ENCODE results near the gene WBP1L. TPM values are rescaled to one million over a fixed set of nuclear protein-coding genes. Genes with fewer than 3 reads are reported as not detected.
"Not testable (repeated sequence)": the region's sequence is repeated elsewhere in the genome, so short reads cannot be mapped to it uniquely, and the experiment has no call there.

Gene WBP1L
- 10 to 100 TPM; 11.8 to 12.0 TPM for total RNA-seq

DNA sequence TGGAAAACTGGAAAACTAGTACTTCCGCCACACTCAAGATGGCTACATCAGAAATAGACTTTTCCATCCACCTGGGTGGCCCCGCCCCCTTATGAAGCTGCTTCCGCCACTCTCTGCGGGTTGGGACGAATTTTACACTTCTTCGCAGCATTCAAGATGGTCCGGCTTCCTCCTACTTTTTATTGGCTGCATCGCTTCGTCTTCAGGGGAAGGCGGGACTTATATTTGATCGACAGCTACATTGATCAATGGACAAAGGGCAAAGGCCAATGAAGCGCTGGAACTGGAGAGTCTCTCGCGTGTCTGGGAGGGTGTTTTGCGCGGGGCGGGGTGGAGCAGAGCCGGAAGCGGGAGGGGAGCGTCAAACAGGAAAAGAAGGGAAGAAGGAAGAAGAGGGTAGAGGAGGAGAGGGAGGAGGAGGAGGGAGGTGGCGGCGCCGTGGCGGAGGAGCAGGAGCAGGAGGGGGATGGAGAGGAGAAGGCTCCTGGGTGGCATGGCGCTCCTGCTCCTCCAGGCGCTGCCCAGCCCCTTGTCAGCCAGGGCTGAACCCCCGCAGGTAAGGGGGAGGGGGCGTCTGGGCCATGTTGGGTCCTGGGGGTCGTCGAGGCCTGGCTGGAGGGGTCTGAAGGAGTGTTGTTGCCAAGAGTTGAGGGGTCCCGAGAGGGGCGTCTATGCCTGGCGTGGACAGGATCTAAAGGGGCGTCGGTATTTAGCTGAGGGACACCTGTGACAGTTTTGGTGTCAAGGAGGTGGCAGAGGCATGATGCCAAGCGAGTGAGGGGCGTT is at the start of gene WBP1L:
WBP1L (plus strand) TSS at position 361 of the 786 bp plus-strand sequence; CDS start at position 467, 106 bp downstream.
- H3K27me3 Mint-ChIP-seq: no peaks in the 10 kb centered on the region
- DNase-seq: peak; percentile 91
- H3K9me3 Mint-ChIP-seq: peaks cover 5% of the 10 kb centered on the region
- H3K4me3 Mint-ChIP-seq: peak within 1 kb of the TSS; percentile 96
- peaks cover 30% of the 10 kb centered on the region for H3K4me1 Mint-ChIP-seq
- H3K27ac Mint-ChIP-seq: peak within 1 kb of the TSS; percentile 90
- peaks cover 12% of the 10 kb centered on the region for H3K36me3 Mint-ChIP-seq

DNA sequence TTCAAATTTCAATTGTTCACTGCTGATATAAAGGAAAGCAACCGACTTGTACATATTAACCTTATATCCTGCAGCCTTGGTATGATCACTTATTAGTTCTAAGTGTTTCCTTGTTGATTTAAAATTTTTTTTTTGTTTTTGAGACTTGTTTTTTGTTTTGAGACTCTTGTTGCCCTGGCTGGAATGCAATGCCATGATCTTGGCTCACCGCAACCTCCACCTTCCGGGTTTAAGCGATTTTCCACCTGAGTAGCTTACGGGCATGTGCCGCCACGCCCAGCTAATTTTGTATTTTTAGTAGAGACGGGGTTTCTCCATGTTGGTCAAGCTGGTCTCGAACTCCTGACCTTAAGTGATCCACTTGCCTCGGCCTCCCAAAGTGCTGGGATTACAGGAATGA is 48.3 kb upstream of the WBP1L start:
- H3K4me3 Mint-ChIP-seq, H3K9me3 Mint-ChIP-seq, DNase-seq, H3K27ac Mint-ChIP-seq, H3K4me1 Mint-ChIP-seq, H3K27me3 Mint-ChIP-seq: not testable (repeated sequence)
- peaks cover 12% of the 10 kb centered on the region for H3K36me3 Mint-ChIP-seq

DNA sequence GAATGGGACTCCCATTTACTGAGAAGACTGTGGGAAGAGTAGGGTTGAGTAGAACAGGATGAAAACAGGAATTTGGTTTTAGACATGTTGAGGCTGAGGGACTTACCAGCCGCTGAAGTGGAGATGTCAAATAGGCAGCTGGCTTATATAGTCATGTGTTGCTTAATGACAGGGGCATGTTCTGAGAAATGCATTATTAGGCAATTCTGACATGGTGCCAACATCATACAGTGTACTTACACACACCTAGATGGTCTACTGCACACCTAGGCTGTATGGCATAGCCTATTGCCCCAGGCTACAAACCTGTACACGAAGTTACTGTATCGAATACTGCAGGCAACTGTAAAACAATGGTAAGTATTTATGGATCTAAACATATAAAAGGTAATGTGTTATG is 47.0 kb upstream of the WBP1L start:
- no peak for DNase-seq
- H3K9me3 Mint-ChIP-seq: no peaks in the 10 kb centered on the region
- no peaks in the 10 kb centered on the region for H3K27me3 Mint-ChIP-seq
- peaks cover 4% of the 10 kb centered on the region for H3K4me1 Mint-ChIP-seq
- H3K27ac Mint-ChIP-seq: no peak overlapping the region
- H3K4me3 Mint-ChIP-seq: no peak overlapping the region
- peaks cover 12% of the 10 kb centered on the region for H3K36me3 Mint-ChIP-seq

DNA sequence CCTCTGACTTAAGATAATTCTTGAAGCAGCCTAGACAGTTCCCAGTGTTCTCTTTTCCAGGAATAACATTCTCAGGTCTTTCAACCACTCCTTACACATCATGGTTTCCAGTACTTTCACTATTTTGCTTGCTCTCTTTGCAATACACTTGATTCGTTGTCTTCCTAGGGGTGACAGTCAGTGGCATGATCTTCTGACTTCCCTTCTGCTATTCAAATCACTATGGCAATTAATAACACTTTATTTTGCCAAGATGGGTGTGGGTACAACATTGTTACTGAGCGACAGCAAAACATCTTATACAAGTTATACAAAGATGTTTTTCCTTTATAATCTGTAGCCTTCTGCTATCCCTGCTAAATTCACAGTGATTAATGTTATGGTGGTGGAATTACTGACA is 44.9 kb upstream of the WBP1L start:
- Mint-ChIP-seq H3K4me3 (no peak overlapping the region), H3K36me3 (peaks cover 12% of the 10 kb centered on the region), H3K27me3 (no peaks in the 10 kb centered on the region), H3K27ac (no peak overlapping the region), H3K9me3 (no peaks in the 10 kb centered on the region), H3K4me1 (peaks cover 10% of the 10 kb centered on the region)
- DNase-seq: no peak

DNA sequence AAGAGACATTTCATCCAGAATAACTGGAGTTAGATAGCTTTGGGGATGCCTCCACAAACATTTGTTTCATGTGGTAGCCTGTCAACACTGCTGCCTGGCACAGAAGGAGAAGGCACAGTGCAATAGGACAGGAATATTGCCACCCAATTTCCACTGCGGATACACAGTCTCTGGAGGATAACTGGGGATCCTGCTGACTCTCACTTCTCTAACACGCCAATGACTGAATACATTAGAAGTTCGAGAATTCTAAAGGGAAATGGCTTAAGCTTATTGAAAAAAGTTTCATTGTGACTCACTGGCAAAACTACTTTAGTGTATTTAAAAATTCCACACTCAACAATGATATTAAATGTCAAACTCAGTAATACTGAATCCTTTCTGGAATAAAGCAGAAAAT is 42.5 kb upstream of the WBP1L start:
- Mint-ChIP-seq H3K36me3 (peaks cover 16% of the 10 kb centered on the region), H3K9me3 (no peaks in the 10 kb centered on the region), H3K4me1 (peaks cover 22% of the 10 kb centered on the region), H3K27me3 (no peaks in the 10 kb centered on the region), H3K4me3 (no peak overlapping the region), H3K27ac (no peak overlapping the region)
- DNase-seq: no peak

DNA sequence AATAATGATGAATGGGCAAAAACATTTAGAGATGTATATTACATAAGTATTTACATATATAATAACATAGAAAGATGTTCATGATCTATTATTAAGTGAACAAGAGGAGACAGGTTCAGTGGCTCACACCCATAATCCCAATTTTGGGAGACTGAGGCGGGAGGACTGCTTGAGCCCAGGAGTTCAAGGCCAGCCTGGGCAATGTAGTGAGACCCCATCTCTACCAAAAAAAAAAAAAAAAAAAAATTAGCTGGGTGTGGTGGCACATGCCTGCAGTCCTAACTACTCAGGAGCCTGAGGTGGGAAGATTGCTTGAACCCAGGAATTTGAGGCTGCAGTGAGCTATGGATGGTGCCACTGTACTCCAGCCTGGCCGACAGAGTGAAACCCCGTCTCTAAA is 42.0 kb upstream of the WBP1L start:
- H3K4me3 Mint-ChIP-seq: no peak overlapping the region
- no peaks in the 10 kb centered on the region for H3K27me3 Mint-ChIP-seq
- DNase-seq: no peak
- peaks cover 24% of the 10 kb centered on the region for H3K4me1 Mint-ChIP-seq
- no peaks in the 10 kb centered on the region for H3K9me3 Mint-ChIP-seq
- H3K36me3 Mint-ChIP-seq: peaks cover 13% of the 10 kb centered on the region
- H3K27ac Mint-ChIP-seq: no peak overlapping the region

DNA sequence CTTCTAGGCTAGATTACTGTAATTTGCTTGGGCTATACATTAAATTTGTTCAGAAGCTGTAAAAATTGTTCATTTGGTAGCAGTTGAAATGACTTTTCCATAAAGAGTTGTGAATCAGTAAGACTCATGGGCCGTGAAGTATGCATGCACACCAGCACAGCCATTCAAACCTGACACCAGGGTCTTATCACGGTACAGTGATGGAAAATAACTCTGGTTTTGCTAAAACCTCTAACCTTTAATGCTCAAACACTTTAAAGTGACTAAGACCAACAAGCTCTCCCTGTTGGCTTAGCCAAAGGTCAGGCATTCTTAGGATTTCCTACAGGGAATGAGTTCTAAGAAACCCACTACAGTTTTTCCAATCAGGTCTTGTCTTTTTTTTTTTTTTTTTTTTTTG is 41.0 kb upstream of the WBP1L start:
- DNase-seq: no peak
- Mint-ChIP-seq H3K27ac (no peak overlapping the region), H3K4me1 (peaks cover 24% of the 10 kb centered on the region), H3K36me3 (peaks cover 8% of the 10 kb centered on the region), H3K4me3 (no peak overlapping the region), H3K9me3 (no peaks in the 10 kb centered on the region), H3K27me3 (no peaks in the 10 kb centered on the region)

DNA sequence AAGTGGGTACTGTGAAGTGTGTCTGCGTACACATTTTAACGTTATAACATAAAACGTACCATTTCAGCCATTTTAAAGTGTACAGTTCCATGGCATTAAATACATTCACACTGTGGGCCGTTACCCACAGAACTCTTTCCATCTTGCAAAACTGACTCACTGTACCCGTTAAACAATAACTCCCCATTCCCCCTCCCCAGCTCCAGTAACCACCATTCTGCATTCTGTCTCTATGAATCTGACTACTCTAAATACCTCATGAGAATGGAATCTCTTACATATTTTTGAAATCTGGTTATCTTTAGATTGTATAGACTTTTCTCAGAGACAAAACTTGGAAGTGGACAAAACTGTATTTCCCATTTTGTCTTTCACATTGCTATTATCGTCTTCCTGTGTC is 38.8 kb upstream of the WBP1L start:
- H3K27ac Mint-ChIP-seq: peak overlapping the region; percentile 76
- DNase-seq: no peak
- H3K4me3 Mint-ChIP-seq: no peak overlapping the region
- no peaks in the 10 kb centered on the region for H3K27me3 Mint-ChIP-seq
- H3K4me1 Mint-ChIP-seq: peaks cover 24% of the 10 kb centered on the region
- H3K9me3 Mint-ChIP-seq: no peaks in the 10 kb centered on the region
- H3K36me3 Mint-ChIP-seq: peaks cover 6% of the 10 kb centered on the region

DNA sequence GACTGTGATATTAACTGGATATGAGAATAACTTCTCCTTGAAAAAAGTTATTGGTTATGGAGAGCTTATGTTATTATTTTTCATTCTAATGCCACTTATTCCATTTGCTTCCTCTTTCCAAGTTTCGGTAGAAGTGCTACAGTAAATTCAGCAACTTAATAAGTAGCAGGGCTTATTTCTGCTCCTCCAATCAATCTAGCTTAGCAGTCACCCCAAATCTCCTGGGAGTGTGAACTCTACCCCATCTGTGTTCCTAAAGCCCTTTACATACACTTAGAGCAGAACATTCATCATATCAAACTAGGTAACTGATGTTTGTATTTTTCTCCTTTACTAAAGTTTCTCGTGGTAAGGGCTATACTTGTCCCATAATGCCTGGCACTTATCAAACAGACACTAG is 38.2 kb upstream of the WBP1L start:
- H3K36me3 Mint-ChIP-seq: peaks cover 6% of the 10 kb centered on the region
- H3K4me3 Mint-ChIP-seq: no peak overlapping the region
- no peak overlapping the region for H3K27ac Mint-ChIP-seq
- H3K4me1 Mint-ChIP-seq: peaks cover 27% of the 10 kb centered on the region
- no peaks in the 10 kb centered on the region for H3K9me3 Mint-ChIP-seq
- DNase-seq: no peak
- no peaks in the 10 kb centered on the region for H3K27me3 Mint-ChIP-seq

DNA sequence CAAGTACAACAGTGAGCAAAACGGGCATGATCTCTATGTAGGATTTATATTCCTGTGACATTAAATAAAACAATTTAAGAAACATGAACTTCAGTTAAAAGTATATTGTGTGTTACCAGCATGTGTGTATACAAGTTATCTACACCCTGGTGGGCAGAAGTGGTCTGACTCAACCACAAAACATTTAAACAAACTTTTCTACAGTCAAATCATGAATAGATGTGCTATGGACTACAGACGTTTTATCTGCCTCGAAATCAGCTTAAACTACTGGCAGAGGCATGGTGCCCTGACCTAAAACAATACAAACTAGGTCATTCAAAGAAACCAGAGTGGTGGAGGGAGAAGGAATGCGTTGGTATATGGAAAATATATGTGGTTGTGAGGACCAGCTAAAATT is 33.1 kb upstream of the WBP1L start:
- DNase-seq: no peak
- Mint-ChIP-seq H3K27me3 (no peaks in the 10 kb centered on the region), H3K4me1 (peaks cover 29% of the 10 kb centered on the region), H3K36me3 (peaks cover 6% of the 10 kb centered on the region), H3K9me3 (no peaks in the 10 kb centered on the region), H3K27ac (no peak overlapping the region), H3K4me3 (no peak overlapping the region)

DNA sequence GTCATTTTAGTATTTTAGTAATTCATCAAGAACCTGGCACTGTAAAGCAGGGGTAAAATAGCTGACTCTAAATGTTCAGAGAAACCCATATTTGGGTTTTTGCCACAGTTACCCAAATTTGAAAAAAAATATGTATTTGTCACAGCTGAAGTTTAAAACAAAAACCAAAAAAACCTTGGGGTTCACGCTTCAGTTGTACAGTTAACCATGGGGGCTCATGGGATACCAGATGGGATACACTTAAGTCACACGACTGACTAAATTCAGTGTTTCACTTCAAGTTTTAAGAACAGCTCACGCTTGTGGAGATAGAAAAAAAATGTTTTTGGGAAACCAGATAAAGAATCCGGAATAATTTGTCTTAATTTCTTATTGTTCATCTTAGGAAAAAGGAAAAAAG is 31.7 kb upstream of the WBP1L start:
- Mint-ChIP-seq H3K27me3 (no peaks in the 10 kb centered on the region), H3K9me3 (no peaks in the 10 kb centered on the region), H3K36me3 (peaks cover 12% of the 10 kb centered on the region), H3K4me3 (no peak overlapping the region), H3K4me1 (peaks cover 38% of the 10 kb centered on the region), H3K27ac (no peak overlapping the region)
- no peak for DNase-seq

DNA sequence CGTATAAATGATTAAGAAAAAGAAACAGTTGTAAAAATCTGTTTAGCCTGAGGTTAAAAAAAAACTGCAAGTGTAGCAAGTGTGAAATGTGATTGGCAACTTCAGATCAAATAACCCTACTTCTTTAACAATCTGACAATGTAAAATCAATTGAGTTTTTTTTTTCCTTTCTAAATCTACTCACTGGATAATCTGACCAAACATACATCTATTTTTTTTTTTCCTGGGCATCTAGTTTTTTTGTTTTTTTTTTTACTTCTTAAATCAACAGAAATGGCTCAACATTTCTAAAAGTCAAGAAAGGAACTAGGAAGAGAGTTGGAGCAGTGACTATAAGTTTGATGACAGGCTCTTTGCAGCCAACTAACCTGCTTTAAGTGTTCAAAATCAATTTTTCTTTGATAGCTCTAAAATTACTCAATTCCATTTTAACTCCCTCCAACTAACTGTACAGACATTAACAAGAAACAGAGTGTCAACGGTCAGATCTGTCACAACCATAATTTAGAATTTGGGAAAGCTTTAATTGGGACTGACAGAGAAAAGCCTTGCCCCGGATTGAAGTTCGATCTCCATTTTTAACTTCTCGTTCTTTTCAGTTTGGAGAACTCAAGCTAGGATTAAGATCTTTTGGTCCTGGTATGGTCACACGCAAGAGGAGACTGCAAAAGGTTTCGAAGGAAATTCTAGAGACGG is 30.8 kb upstream of the WBP1L start:
- H3K27me3 Mint-ChIP-seq: no peaks in the 10 kb centered on the region
- H3K4me1 Mint-ChIP-seq: peaks cover 46% of the 10 kb centered on the region
- no peak for DNase-seq
- H3K4me3 Mint-ChIP-seq: peak overlapping the region; percentile 90
- peak overlapping the region; percentile 80 for H3K27ac Mint-ChIP-seq
- H3K9me3 Mint-ChIP-seq: no peaks in the 10 kb centered on the region
- H3K36me3 Mint-ChIP-seq: peaks cover 21% of the 10 kb centered on the region

DNA sequence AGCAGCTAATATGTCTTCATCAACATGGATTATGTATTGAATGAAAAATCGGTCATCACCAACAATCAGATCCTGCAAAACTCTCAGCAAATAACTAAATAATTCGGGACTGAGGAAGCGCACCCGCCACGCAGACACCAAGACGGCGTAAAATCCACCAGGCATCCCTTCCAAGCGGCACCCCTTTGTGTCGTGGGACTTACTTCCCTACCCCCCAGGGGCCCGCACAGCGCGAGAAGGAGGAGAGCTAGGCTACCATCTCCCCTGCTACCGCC is 30.3 kb upstream of the WBP1L start:
- Mint-ChIP-seq H3K4me3 (peak overlapping the region; percentile 90), H3K27me3 (no peaks in the 10 kb centered on the region), H3K36me3 (peaks cover 22% of the 10 kb centered on the region), H3K4me1 (peaks cover 48% of the 10 kb centered on the region), H3K27ac (peak overlapping the region; percentile 80), H3K9me3 (no peaks in the 10 kb centered on the region)
- no peak for DNase-seq

DNA sequence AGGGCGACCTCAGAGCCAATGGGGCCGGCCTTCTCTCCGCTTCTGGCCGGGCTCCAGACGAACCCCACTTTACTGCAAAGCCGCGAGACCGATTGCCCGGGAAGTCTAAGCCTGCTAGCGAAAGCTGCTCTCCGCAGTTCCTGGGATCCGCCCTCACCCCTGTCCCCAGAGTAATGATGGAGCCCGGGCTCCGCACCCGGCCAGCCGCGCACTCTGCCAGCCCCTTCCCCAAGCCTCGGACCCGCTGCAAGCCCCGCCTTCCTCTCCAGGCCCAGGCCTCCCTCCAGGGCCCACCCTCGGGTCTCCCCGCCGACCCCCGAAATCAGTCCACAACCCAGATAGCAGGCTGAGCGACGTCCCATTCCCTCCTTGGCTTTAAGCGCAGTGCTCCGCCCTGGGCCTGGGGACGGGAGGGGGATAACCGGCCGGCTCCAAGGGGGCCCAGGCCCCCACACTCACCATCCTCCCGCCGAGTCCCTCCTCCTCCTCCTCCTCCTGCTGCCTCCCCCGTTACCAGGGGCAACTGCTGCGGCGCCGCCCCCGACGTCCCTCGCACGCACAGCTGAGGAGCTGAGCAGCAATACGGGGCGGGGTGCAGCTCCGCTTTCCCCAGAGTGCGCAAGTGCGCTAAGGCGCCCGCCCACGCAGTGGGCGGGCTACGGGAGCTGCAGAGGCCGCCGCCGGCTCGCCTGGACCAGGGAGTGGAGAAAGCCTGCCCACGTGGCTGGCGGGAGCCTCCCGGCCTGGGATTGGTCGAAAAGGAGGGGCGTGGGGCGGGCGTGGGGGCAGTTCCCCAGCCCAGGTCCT is 29.7 kb upstream of the WBP1L start, which contains the start of gene ARL3:
ARL3 (minus strand) TSS at position 584 of the 807 bp plus-strand sequence; CDS start at position 462, 122 bp downstream.
- no peaks in the 10 kb centered on the region for H3K9me3 Mint-ChIP-seq
- H3K36me3 Mint-ChIP-seq: peaks cover 22% of the 10 kb centered on the region
- peak within 1 kb of the TSS; percentile 88 for H3K27ac Mint-ChIP-seq
- H3K4me1 Mint-ChIP-seq: peaks cover 48% of the 10 kb centered on the region
- peak; percentile 98 for DNase-seq
- H3K4me3 Mint-ChIP-seq: peak within 1 kb of the TSS; percentile 90
- H3K27me3 Mint-ChIP-seq: no peaks in the 10 kb centered on the region

Measured in activated naive CD8-positive, alpha-beta T cell treated with anti-CD3 and anti-CD28 coated beads for 36 hours (primary cell).